ENCODE measurements around the gene GPSM1.

The GPSM1 gene

DNA sequence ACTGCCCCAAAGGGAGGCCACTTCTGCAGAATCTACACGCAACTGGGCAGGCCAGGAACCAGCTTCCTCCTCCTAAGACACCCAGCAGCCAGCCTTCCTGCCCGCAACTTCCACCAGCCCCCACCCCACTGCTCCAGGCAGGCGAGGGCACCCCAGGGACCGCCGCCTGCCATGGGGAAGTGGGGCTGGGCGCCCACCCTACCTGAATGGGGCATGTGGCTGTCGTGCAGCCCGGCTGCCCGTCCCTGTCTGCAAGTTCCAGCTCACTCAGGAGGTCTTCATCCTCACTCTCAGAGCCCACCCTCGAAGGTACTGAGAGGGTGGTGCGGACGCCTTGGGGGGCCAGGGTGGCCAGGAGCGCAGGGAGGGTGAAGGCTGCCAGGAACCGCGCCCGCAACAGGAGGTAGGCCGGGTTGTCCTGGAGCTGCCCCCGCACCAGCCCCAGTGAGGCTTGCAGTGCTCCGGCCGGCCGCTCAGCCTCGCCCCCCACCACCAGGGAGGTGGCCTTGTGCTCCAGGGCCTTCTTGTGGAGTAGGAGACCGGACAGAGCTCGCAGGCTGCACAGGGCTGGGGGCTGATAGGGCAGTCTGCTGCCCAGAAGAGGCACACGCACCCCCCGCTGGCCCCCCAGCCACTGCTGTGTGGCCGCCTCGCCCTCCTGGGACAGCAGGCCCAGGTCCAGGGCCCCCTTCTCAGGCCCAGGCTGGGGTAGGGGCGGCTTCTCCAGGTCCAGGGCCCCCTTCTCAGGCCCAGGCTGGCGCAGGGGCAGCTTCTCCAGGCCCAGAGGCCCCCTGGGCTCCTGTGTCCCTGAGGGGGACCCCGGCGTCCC is 50.2 kb downstream of the GPSM1 start:
- Histone ChIP-seq H4K20me1 (ENCODE audit: insufficient read depth) (no peaks in the 10 kb centered on the region), H3K27me3 (ENCODE audit: insufficient read depth, low read depth) (no peaks in the 10 kb centered on the region), H3K4me1 (ENCODE audit: low read depth, poor library complexity, severe bottlenecking) (no peaks in the 10 kb centered on the region), H3K4me2 (no peak overlapping the region), H3K79me2 (ENCODE audit: insufficient read depth, low read depth) (no peaks in the 10 kb centered on the region), H3K9ac (no peak overlapping the region), H3K27ac (no peak overlapping the region), H3K4me3 (IDR thresholded peaks at IDR 0.05; ENCODE audit: insufficient read depth, low read depth, low read length) (no peak overlapping the region), H3K36me3 (ENCODE audit: insufficient read depth) (no peaks in the 10 kb centered on the region), H2AFZ (ENCODE audit: low read depth) (no peak overlapping the region)
- TF ChIP-seq CTCF (conservative IDR thresholded peaks at IDR 0.05; ENCODE audit: low read depth, low read length) = no peak

- no peak overlapping the region for H3K4me2 ChIP-seq
- H3K27ac ChIP-seq = no peak overlapping the region
- H3K4me3 ChIP-seq (IDR thresholded peaks at IDR 0.05; ENCODE audit: insufficient read depth, low read depth, low read length) = no peak overlapping the region
- H4K20me1 ChIP-seq (ENCODE audit: insufficient read depth) = no peaks in the 10 kb centered on the region
- no peaks in the 10 kb centered on the region for H3K36me3 ChIP-seq (ENCODE audit: insufficient read depth)
- H3K9ac ChIP-seq = no peak overlapping the region
- H3K79me2 ChIP-seq (ENCODE audit: insufficient read depth, low read depth) = no peaks in the 10 kb centered on the region
- TF ChIP-seq CTCF (conservative IDR thresholded peaks at IDR 0.05; ENCODE audit: low read depth, low read length) = no peak
- H3K4me1 ChIP-seq (ENCODE audit: low read depth, poor library complexity, severe bottlenecking) = no peaks in the 10 kb centered on the region
- no peaks in the 10 kb centered on the region for H3K27me3 ChIP-seq (ENCODE audit: insufficient read depth, low read depth)
- no peak overlapping the region for H2AFZ ChIP-seq (ENCODE audit: low read depth)
Measured at GRCh38 chr9:136378170-136379002, 51.0 kb downstream of the GPSM1 start.

DNA sequence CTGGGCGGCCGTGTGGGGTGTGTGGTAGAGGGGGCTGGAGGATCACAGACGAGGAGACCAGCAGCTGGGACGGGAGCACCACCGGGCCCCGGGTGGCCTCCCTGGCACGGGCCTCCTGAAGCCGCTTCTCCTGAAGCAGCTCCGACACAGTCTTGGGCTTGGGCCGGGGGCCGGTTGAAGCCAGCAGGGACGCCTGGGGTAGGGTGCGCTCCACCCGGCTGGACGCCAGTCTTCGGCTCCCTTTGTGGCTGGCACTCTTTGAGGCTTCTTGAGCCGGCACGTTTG is 51.6 kb downstream of the GPSM1 start:
- no peak overlapping the region for H3K4me2 ChIP-seq
- no peak overlapping the region for H2AFZ ChIP-seq (ENCODE audit: low read depth)
- no peaks in the 10 kb centered on the region for H3K4me1 ChIP-seq (ENCODE audit: low read depth, poor library complexity, severe bottlenecking)
- TF ChIP-seq CTCF (conservative IDR thresholded peaks at IDR 0.05; ENCODE audit: low read depth, low read length) = no peak
- H3K36me3 ChIP-seq (ENCODE audit: insufficient read depth) = no peaks in the 10 kb centered on the region
- H3K27me3 ChIP-seq (ENCODE audit: insufficient read depth, low read depth) = no peaks in the 10 kb centered on the region
- no peaks in the 10 kb centered on the region for H4K20me1 ChIP-seq (ENCODE audit: insufficient read depth)
- H3K79me2 ChIP-seq (ENCODE audit: insufficient read depth, low read depth) = no peaks in the 10 kb centered on the region
- no peak overlapping the region for H3K4me3 ChIP-seq (IDR thresholded peaks at IDR 0.05; ENCODE audit: insufficient read depth, low read depth, low read length)
- no peak overlapping the region for H3K27ac ChIP-seq
- H3K9ac ChIP-seq = no peak overlapping the region

GRCh38 chr9:136379401-136379800 is 52.1 kb downstream of the GPSM1 start:
- no peak overlapping the region for H3K9ac ChIP-seq
- no peaks in the 10 kb centered on the region for H4K20me1 ChIP-seq (ENCODE audit: insufficient read depth)
- no peak for TF ChIP-seq CTCF (conservative IDR thresholded peaks at IDR 0.05; ENCODE audit: low read depth, low read length)
- H3K4me3 ChIP-seq (IDR thresholded peaks at IDR 0.05; ENCODE audit: insufficient read depth, low read depth, low read length) = no peak overlapping the region
- H3K27ac ChIP-seq = no peak overlapping the region
- H3K4me2 ChIP-seq = no peak overlapping the region
- no peaks in the 10 kb centered on the region for H3K4me1 ChIP-seq (ENCODE audit: low read depth, poor library complexity, severe bottlenecking)
- no peaks in the 10 kb centered on the region for H3K36me3 ChIP-seq (ENCODE audit: insufficient read depth)
- H2AFZ ChIP-seq (ENCODE audit: low read depth) = no peak overlapping the region
- no peaks in the 10 kb centered on the region for H3K79me2 ChIP-seq (ENCODE audit: insufficient read depth, low read depth)
- no peaks in the 10 kb centered on the region for H3K27me3 ChIP-seq (ENCODE audit: insufficient read depth, low read depth)

Data from KMS-11 (cell line).